ENCODE results near the gene SH3PXD2A. TPM values are rescaled to one million over a fixed set of nuclear protein-coding genes. Genes with fewer than 3 reads are reported as not detected.

Gene SH3PXD2A
- total RNA-seq, 2 experiments from 2014 or later: 6.5 to 7.4 TPM

GRCh38 chr10:103797857-103798256, 57.5 kb downstream of the SH3PXD2A start:
- no peak overlapping the region for H3K27ac Mint-ChIP-seq
- H3K27me3 Mint-ChIP-seq: no peaks in the 10 kb centered on the region
- H3K9me3 Mint-ChIP-seq: no peaks in the 10 kb centered on the region
- no peak for DNase-seq
- no peak for TF ChIP-seq CTCF (IDR thresholded peaks at IDR 0.05)
- no peak for ATAC-seq
- peaks cover 14% of the 10 kb centered on the region for H3K4me1 Mint-ChIP-seq (ENCODE audit: low read depth)
- ChIA-PET POLR2A (no interaction called here), CTCF (no interaction called here)
- H3K4me3 Mint-ChIP-seq: no peak overlapping the region
- intact Hi-C loops (cut with micrococcal nuclease): no loop called here
- H3K36me3 Mint-ChIP-seq (ENCODE audit: low read depth): no peaks in the 10 kb centered on the region

GRCh38 chr10:103795634-103796270, 59.6 kb downstream of the SH3PXD2A start:
- Mint-ChIP-seq H3K4me3 (no peak overlapping the region), H3K4me1 (ENCODE audit: low read depth) (peaks cover 9% of the 10 kb centered on the region), H3K27ac (no peak overlapping the region), H3K36me3 (ENCODE audit: low read depth) (no peaks in the 10 kb centered on the region), H3K27me3 (no peaks in the 10 kb centered on the region), H3K9me3 (no peaks in the 10 kb centered on the region)
- ChIA-PET POLR2A (no interaction called here), CTCF (no interaction called here)
- intact Hi-C loops (cut with micrococcal nuclease): no loop called here
- no peak for ATAC-seq
- no peak for TF ChIP-seq CTCF (IDR thresholded peaks at IDR 0.05)
- DNase-seq: no peak

GRCh38 chr10:103794996-103795395, 60.4 kb downstream of the SH3PXD2A start:
- intact Hi-C loops (cut with micrococcal nuclease): no loop called here
- no peaks in the 10 kb centered on the region for H3K36me3 Mint-ChIP-seq (ENCODE audit: low read depth)
- ATAC-seq (no peak), DNase-seq (no peak)
- H3K27me3 Mint-ChIP-seq: no peaks in the 10 kb centered on the region
- ChIA-PET CTCF (interaction anchor here (1.0 kb wide), 1 partner anchor 9 kb away, joined by 4 read pairs; no protein-coding TSS in a partner anchor), POLR2A (no interaction called here)
- no peak for TF ChIP-seq CTCF (IDR thresholded peaks at IDR 0.05)
- H3K4me3 Mint-ChIP-seq: no peak overlapping the region
- no peaks in the 10 kb centered on the region for H3K9me3 Mint-ChIP-seq
- H3K4me1 Mint-ChIP-seq (ENCODE audit: low read depth): peaks cover 2% of the 10 kb centered on the region
- H3K27ac Mint-ChIP-seq: no peak overlapping the region

GRCh38 chr10:103793920-103794883, 61.2 kb downstream of the SH3PXD2A start:
- no peaks in the 10 kb centered on the region for H3K27me3 Mint-ChIP-seq
- POLR2A ChIA-PET: no interaction called here
- H3K4me3 Mint-ChIP-seq: no peak overlapping the region
- H3K36me3 Mint-ChIP-seq (ENCODE audit: low read depth): no peaks in the 10 kb centered on the region
- ATAC-seq (no peak), DNase-seq (no peak)
- H3K4me1 Mint-ChIP-seq (ENCODE audit: low read depth): peaks cover 2% of the 10 kb centered on the region
- no peak for TF ChIP-seq CTCF (IDR thresholded peaks at IDR 0.05)
- no peak overlapping the region for H3K27ac Mint-ChIP-seq
- CTCF ChIA-PET: interaction anchor here (0.8 to 1.2 kb wide), 3 partner anchors 8 to 82 kb away, joined by 3 to 5 read pairs (median 4); no protein-coding TSS in a partner anchor
- no peaks in the 10 kb centered on the region for H3K9me3 Mint-ChIP-seq
- intact Hi-C loops (cut with micrococcal nuclease): no loop called here

GRCh38 chr10:103793429-103793828, 61.9 kb downstream of the SH3PXD2A start:
- Mint-ChIP-seq H3K4me1 (ENCODE audit: low read depth) (peaks cover 2% of the 10 kb centered on the region), H3K4me3 (no peak overlapping the region), H3K9me3 (no peaks in the 10 kb centered on the region), H3K27me3 (no peaks in the 10 kb centered on the region), H3K27ac (no peak overlapping the region), H3K36me3 (ENCODE audit: low read depth) (no peaks in the 10 kb centered on the region)
- ATAC-seq (no peak), DNase-seq (no peak)
- intact Hi-C loops (cut with micrococcal nuclease): no loop called here
- ChIA-PET CTCF (interaction anchor here (1.2 kb wide), 1 partner anchor 81 kb away, joined by 5 read pairs; no protein-coding TSS in a partner anchor), POLR2A (no interaction called here)
- TF ChIP-seq CTCF (IDR thresholded peaks at IDR 0.05): no peak

Data from activated CD8-positive, alpha-beta T cell treated with anti-CD3 and anti-CD28 coated beads for 36 hours (primary cell).